ENCODE data around the gene COTL1.

Gene COTL1

GRCh38 chr16:84577034-84577803 is 40.7 kb downstream of the COTL1 start:
- no peak for TF ChIP-seq CTCF (conservative IDR thresholded peaks at IDR 0.05)
- no peak overlapping the region for H3K27ac ChIP-seq

GRCh38 chr16:84575914-84576313 is 42.0 kb downstream of the COTL1 start:
- no peak for TF ChIP-seq CTCF (conservative IDR thresholded peaks at IDR 0.05)
- no peak overlapping the region for H3K27ac ChIP-seq

DNA sequence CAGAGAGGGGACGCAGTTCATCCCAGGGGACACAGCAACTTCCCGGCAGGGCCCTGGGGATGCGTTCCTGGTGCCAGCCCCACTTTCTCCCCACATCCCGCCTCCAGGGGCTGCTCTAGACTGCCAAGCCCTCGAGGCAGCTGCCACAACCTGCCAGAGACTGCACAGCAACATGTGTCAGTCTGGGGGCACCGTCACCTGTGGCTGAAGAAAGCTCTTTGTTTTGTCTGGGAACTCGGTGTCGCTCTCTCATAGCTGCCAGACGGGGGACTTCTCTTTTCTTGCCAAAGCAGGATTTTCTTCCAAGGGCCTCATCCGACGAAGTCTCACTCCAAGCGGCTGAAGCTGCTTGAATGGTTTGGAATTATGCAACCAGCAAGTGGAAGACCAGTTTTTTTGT is 43.7 kb downstream of the COTL1 start:
- TF ChIP-seq CTCF (conservative IDR thresholded peaks at IDR 0.05) = no peak

GRCh38 chr16:84572096-84572495 is 45.8 kb downstream of the COTL1 start:
- no peak overlapping the region for H3K27ac ChIP-seq
- TF ChIP-seq CTCF (conservative IDR thresholded peaks at IDR 0.05) = no peak

More for the DNA sequence above, 43.7 kb downstream of the COTL1 start:
- H3K27ac ChIP-seq = no peak overlapping the region

DNA sequence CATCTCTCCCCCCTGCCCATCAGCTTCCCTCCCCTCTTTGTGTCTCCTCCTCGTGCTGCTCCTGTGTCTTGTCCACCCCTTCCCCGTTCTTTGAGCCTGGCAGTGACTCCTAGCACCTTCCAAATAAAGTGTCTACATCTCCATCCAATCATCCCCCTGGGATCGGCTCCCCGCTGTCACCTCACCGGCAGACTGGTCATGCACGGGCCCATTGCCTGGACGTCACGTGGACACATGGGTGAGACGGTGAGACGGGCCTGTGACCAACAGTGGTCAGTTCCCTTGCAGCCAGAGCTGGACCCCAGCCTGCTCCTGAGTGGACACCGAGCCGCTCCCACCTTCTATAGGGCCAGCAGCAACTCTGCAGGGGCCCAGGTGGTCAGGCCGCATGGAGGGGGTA is 46.4 kb downstream of the COTL1 start:
- H3K27ac ChIP-seq = no peak overlapping the region

GRCh38 chr16:84570739-84571403 is 47.0 kb downstream of the COTL1 start:
- H3K27ac ChIP-seq = no peak overlapping the region
- TF ChIP-seq CTCF (conservative IDR thresholded peaks at IDR 0.05) = no peak

More for the DNA sequence above, 46.4 kb downstream of the COTL1 start:
- TF ChIP-seq CTCF (conservative IDR thresholded peaks at IDR 0.05) = no peak

GRCh38 chr16:84569382-84569987 is 48.4 kb downstream of the COTL1 start:
- H3K27ac ChIP-seq = no peak overlapping the region
- no peak for TF ChIP-seq CTCF (conservative IDR thresholded peaks at IDR 0.05)

Data from VCaP (cell line).